DOHH2 (cell line): ENCODE measurements around the gene PLA1A.

ENCODE experiments used
- H3F3A ChIP-seq: fragments of 200-600 bp; sonication (generic), shearing (Covaris generic); 2 replicates; pipeline ENCODE4 v1.6.0; 2016; ENCODE audit warnings: antibody characterized with exemption, mild to moderate bottlenecking; ENCODE audit not compliant: control insufficient read depth, insufficient read depth
- H3K27ac ChIP-seq: fragments of 200-600 bp; sonication (generic); 2 replicates; pipeline ENCODE4 v1.5.1; 2014; ENCODE audit warnings: low read depth, mild to moderate bottlenecking, low read length, moderate library complexity
- H3K27me3 ChIP-seq: fragments of 200-600 bp; sonication (generic); 2 replicates; pipeline ENCODE4 v1.6.1; 2014; ENCODE audit warnings: mild to moderate bottlenecking, low read length, mixed read lengths; ENCODE audit not compliant: control insufficient read depth
- H3K36me3 ChIP-seq: fragments of 200-600 bp; sonication (generic); 2 replicates; pipeline ENCODE4 v1.6.1; 2014; ENCODE audit warnings: mild to moderate bottlenecking, low read length, moderate library complexity, mixed read lengths; ENCODE audit not compliant: control insufficient read depth
- H3K4me1 ChIP-seq: fragments of 200-600 bp; sonication (generic); 2 replicates; pipeline ENCODE4 v1.6.1; 2014; ENCODE audit warnings: mild to moderate bottlenecking, low read length, mixed read lengths; ENCODE audit not compliant: control insufficient read depth
- H3K4me2 ChIP-seq: fragments of 200-600 bp; sonication (generic); 2 replicates; pipeline ENCODE4 v1.6.0; 2014; ENCODE audit warnings: mild to moderate bottlenecking, low read length, moderate library complexity
- H3K4me3 ChIP-seq: fragments of 200-600 bp; sonication (generic); 2 replicates; pipeline ENCODE4 v1.5.1; 2014; ENCODE audit warnings: mild to moderate bottlenecking, low read length, mixed read lengths
- H3K79me2 ChIP-seq: fragments of 200-600 bp; sonication (generic); 2 replicates; pipeline ENCODE4 v1.6.1; 2014; ENCODE audit warnings: mild to moderate bottlenecking, low read length, mixed read lengths; ENCODE audit not compliant: control insufficient read depth
- H3K9me2 ChIP-seq: fragments of 200-600 bp; sonication (generic); replicated peaks from 2 replicates; pipeline ENCODE4 v1.6.1; 2014; ENCODE audit warnings: mild to moderate bottlenecking, low read length, mixed read lengths; ENCODE audit not compliant: control insufficient read depth
- H3K9me3 ChIP-seq: fragments of 200-600 bp; sonication (generic); 2 replicates; pipeline ENCODE4 v1.6.1; 2014; ENCODE audit warnings: antibody characterized with exemption, low read length, mixed read lengths; ENCODE audit not compliant: control insufficient read depth, insufficient read depth
- H4K20me1 ChIP-seq: fragments of 200-600 bp; sonication (generic); 2 replicates; pipeline ENCODE4 v1.6.0; 2014; ENCODE audit warnings: low read depth, mild to moderate bottlenecking, antibody characterized with exemption, low read length, moderate library complexity; ENCODE audit not compliant: control insufficient read depth, insufficient read depth
- EZH2phosphoT487 ChIP-seq: fragments of 200-600 bp; sonication (generic); IDR thresholded peaks from 2 replicates; pipeline ENCODE4 v1.6.1; 2017; ENCODE audit warnings: borderline replicate concordance, mild to moderate bottlenecking, antibody characterized with exemption, low read length, moderate library complexity, mixed read lengths
- TF ChIP-seq, protein P1 (sequence below): fragments of 200-600 bp; sonication (generic); IDR thresholded peaks from one replicate; pipeline ENCODE4 v1.5.1; 2014; ENCODE audit warnings: antibody characterized with exemption, mild to moderate bottlenecking, low read depth, low read length; ENCODE audit not compliant: poor library complexity, severe bottlenecking

PLA1A gene

DNA sequence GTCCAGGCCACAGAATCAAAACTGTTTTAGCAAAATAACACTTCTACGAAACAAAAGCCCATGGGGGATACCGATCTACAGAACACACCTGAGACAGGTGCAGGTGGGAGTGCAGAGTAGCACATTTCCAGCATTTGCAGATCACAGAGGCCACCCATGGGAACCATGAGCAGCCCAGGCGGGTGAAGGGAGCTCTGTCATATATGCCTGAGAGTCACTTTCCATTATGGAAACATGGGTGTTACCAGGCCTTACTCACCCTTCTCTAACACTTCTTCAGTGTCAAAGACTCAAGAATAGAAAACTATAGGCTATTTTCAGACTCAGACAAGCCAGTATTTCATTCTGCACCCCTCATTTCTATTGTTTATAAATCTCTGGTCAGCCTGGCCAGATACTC lies 3.5 kb downstream of the PLA1A start:
- H3K27me3 ChIP-seq = no peaks in the 10 kb centered on the region
- no peak overlapping the region for H3K27ac ChIP-seq
- no peak overlapping the region for H3K4me2 ChIP-seq
- 0 out of 2 replicates have a peak, but pooled peaks cover 3% of the 10 kb centered on the region for H3K4me1 ChIP-seq
- H3K36me3 ChIP-seq = no peaks in the 10 kb centered on the region
- no peak overlapping the region for H3K4me3 ChIP-seq
- H3K79me2 ChIP-seq = no peaks in the 10 kb centered on the region
- H4K20me1 ChIP-seq = no peaks in the 10 kb centered on the region
- H3F3A ChIP-seq = no peaks in the 10 kb centered on the region
- TF ChIP-seq, protein P1, sequence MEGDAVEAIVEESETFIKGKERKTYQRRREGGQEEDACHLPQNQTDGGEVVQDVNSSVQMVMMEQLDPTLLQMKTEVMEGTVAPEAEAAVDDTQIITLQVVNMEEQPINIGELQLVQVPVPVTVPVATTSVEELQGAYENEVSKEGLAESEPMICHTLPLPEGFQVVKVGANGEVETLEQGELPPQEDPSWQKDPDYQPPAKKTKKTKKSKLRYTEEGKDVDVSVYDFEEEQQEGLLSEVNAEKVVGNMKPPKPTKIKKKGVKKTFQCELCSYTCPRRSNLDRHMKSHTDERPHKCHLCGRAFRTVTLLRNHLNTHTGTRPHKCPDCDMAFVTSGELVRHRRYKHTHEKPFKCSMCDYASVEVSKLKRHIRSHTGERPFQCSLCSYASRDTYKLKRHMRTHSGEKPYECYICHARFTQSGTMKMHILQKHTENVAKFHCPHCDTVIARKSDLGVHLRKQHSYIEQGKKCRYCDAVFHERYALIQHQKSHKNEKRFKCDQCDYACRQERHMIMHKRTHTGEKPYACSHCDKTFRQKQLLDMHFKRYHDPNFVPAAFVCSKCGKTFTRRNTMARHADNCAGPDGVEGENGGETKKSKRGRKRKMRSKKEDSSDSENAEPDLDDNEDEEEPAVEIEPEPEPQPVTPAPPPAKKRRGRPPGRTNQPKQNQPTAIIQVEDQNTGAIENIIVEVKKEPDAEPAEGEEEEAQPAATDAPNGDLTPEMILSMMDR = no peak
- no peak for TF ChIP-seq EZH2phosphoT487
- no peaks in the 10 kb centered on the region for H3K9me3 ChIP-seq
- no peaks in the 10 kb centered on the region for H3K9me2 ChIP-seq

DNA sequence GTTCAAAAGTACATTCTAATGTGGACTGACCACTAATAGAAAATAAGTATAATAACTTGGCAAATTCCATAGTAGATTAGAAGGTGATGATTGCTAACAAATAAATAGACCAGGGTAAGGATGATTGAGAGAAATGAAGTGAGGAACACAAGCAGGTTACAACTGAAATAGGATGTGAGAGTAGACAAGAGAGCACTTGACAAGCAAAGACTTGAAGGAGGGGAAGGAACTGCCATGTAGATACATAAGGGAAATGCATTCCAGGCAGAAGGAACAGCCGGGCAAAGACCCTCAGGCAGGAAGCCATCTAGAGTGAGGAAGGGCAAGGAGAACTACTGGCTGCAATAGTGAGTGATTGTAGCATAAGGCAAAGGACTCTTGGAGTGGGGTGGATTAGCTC lies 5.0 kb downstream of the PLA1A start:
- no peaks in the 10 kb centered on the region for H3K27me3 ChIP-seq
- H3K9me2 ChIP-seq = no peaks in the 10 kb centered on the region
- no peak for TF ChIP-seq EZH2phosphoT487
- TF ChIP-seq, protein P1 = no peak
- H3K4me3 ChIP-seq = no peak overlapping the region
- no peaks in the 10 kb centered on the region for H4K20me1 ChIP-seq
- no peak overlapping the region for H3K27ac ChIP-seq
- H3K36me3 ChIP-seq = no peaks in the 10 kb centered on the region
- 0 out of 2 replicates have a peak, but pooled peaks cover 3% of the 10 kb centered on the region for H3K4me1 ChIP-seq
- no peaks in the 10 kb centered on the region for H3K9me3 ChIP-seq
- no peaks in the 10 kb centered on the region for H3K79me2 ChIP-seq
- H3F3A ChIP-seq = no peaks in the 10 kb centered on the region
- no peak overlapping the region for H3K4me2 ChIP-seq

DNA sequence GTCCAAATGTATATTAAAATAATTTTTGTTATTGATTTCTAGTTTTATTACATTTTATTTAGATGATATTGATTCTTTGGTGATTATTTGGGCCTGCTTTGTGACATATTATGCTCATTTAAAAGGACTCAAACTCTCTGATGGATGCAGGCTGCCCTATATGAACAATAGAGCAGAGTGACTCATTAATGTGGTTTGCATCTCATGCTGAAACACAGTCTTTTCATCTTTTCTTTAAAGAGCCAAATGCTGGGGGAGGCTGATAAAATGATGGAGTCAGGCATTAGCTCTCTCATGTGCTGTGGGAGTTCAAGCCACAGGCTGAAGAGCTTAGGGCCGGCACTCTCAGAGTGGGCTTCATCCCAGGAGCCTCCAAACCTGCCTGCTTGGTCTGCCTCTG lies 7.2 kb downstream of the PLA1A start:
- Histone ChIP-seq H3K9me2 (no peaks in the 10 kb centered on the region), H3K4me2 (no peak overlapping the region), H3F3A (no peaks in the 10 kb centered on the region), H3K79me2 (no peaks in the 10 kb centered on the region), H3K4me3 (no peak overlapping the region), H4K20me1 (no peaks in the 10 kb centered on the region), H3K4me1 (0 out of 2 replicates have a peak, but pooled peaks cover 3% of the 10 kb centered on the region), H3K27ac (no peak overlapping the region), H3K27me3 (peaks cover 4% of the 10 kb centered on the region; the same call in 1 of the 2 replicates), H3K9me3 (no peaks in the 10 kb centered on the region), H3K36me3 (no peaks in the 10 kb centered on the region)
- TF ChIP-seq, protein P1 = no peak
- no peak for TF ChIP-seq EZH2phosphoT487
